Measurements from ENCODE around the gene FOXN1.
"Not testable (repeated sequence)": the region's sequence is repeated elsewhere in the genome, so short reads cannot be mapped to it uniquely, and the experiment has no call there.

Gene FOXN1

DNA sequence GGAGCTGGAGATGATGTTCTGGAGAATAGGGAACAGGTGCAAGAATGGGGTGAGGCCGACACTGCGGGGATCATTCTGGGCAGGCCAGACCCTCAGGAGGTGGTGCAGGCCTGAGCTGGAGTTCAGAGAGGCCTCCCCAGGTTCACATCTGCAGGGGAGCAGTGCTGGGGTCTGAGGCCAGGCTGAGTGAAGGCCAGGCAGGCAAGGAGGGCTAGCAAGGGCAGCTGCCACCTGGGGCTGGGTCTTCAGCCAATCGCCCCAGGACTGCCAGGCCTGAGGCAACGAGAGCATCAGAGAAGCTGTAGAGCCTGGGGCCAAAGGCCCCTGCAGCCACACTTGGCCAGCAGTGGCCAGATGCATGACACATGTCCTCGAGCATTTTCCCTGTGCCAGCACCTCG is 14.5 kb downstream of the FOXN1 start:
- H3K4me1 ChIP-seq (ENCODE audit: insufficient read depth, low read length): no peaks in the 10 kb centered on the region
- H3K36me3 ChIP-seq (ENCODE audit: insufficient read depth, low read length): no peaks in the 10 kb centered on the region
- H3K27me3 ChIP-seq (ENCODE audit: control insufficient read depth in 1 of 2, insufficient read depth in 2 of 2, low read length in 2 of 2): no peaks in the 10 kb centered on the region
- no peak overlapping the region for H3K9ac ChIP-seq (ENCODE audit: low read length)
- no peaks in the 10 kb centered on the region for H3K9me3 ChIP-seq (ENCODE audit: low read length)
- H3K4me3 ChIP-seq (ENCODE audit: low read depth in 1 of 2, low read length in 2 of 2): no peak overlapping the region
- no peak overlapping the region for H3K27ac ChIP-seq (ENCODE audit: low read depth, low read length)

DNA sequence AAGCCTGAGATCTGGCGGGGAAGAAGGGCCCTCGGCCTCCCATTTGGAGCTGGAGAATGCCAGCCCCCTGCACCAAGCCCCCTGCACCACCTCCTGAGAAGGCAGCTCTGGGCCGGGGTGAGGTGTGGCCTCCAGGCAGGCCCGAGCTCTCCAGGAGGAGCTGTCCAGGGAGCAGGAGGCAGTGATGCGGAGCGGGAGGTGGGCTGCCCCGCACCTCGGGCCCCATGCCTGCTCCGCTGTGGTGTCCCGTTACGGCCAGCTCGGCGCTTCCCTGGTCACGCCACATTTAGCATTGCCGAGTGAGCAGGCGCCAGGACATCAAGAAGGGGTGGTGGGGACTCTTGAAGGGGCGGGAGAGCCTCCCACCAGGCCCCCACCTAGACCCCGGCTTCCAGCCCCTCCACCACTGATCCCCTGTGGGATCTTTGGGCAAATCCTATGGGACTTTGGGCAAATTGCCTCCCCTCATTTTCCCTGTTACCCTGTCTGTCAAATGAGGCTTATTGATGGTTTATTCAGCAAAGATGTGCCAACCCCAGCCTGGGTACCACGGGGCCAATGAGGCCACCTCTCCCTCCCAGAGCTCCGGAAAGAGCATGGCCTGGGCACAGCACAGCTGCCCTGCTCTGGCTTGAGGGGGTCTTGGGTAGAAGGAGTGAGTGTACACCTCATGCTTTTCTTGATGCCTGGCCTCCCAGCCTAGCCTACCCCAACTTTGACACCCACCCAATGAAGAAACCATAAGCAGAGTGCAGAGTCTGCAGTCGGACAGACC is 15.3 kb downstream of the FOXN1 start:
- no peaks in the 10 kb centered on the region for H3K27me3 ChIP-seq (ENCODE audit: control insufficient read depth in 1 of 2, insufficient read depth in 2 of 2, low read length in 2 of 2)
- no peak overlapping the region for H3K27ac ChIP-seq (ENCODE audit: low read depth, low read length)
- no peaks in the 10 kb centered on the region for H3K36me3 ChIP-seq (ENCODE audit: insufficient read depth, low read length)
- no peak overlapping the region for H3K9ac ChIP-seq (ENCODE audit: low read length)
- no peak overlapping the region for H3K4me3 ChIP-seq (ENCODE audit: low read depth in 1 of 2, low read length in 2 of 2)
- H3K9me3 ChIP-seq (ENCODE audit: low read length): no peaks in the 10 kb centered on the region
- H3K4me1 ChIP-seq (ENCODE audit: insufficient read depth, low read length): no peaks in the 10 kb centered on the region

DNA sequence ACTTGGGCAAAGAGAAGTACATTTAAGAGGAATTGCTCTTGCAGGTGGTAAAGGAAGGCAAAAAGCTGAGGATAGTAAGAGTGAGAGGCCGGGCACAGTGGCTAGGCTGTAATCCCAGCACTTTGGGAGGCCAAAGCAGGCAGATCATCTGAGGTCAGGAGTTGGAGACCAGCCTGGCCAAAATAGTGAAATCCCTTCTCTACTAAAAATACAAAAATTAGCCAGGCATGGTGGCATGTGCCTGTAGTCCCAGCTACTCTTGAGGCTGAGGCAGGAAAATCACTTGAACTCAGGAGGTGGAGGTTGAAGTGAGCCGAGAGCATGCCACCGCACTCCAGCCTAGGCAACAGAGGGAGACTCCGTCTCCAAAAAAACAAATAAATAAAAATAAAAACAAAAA is 16.1 kb downstream of the FOXN1 start:
- H3K36me3 ChIP-seq (ENCODE audit: insufficient read depth, low read length); H3K4me3 ChIP-seq (ENCODE audit: low read depth in 1 of 2, low read length in 2 of 2); H3K27me3 ChIP-seq (ENCODE audit: control insufficient read depth in 1 of 2, insufficient read depth in 2 of 2, low read length in 2 of 2); H3K9ac ChIP-seq (ENCODE audit: low read length); H3K9me3 ChIP-seq (ENCODE audit: low read length); H3K27ac ChIP-seq (ENCODE audit: low read depth, low read length); H3K4me1 ChIP-seq (ENCODE audit: insufficient read depth, low read length): not testable (repeated sequence)

DNA sequence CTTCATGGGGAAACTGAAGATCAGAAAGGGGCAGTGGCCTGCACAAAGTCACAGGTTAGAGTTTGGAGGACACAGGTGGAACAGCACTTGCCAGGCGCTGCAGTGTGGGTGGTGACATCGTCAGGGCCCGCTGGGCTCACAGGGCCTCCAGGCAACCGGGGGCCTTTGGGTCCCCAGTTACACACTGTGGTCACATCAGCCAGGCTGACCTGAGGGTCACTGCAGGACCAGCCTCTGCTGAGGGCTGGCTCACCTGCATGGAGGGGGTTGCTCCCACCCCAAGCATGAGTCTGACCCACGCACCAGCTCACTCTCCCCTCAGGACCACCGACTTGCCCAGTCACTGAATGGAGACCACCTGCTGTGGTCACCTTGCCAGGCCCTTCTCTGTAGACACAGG is 17.0 kb downstream of the FOXN1 start:
- no peaks in the 10 kb centered on the region for H3K4me1 ChIP-seq (ENCODE audit: insufficient read depth, low read length)

DNA sequence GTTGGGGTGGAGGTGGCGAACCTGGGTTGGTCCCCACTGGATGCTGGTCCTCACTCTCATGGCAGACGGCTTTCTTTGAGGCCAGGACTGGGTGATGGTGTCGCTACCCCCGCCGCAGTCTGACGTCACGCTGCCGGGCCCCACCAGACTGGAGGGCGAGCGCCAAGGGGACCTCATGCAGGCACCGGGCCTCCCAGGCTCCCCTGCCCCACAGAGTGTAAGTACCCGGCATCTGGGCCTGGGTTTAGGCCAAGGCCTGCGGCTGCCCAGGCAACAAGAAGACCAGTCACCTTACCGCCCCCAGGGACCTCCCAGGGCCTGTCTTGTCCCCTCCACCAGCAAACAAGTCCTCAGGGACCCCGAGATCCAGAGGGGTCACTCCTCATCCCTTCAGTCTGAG is 17.7 kb downstream of the FOXN1 start:
- H3K4me3 ChIP-seq (ENCODE audit: low read depth in 1 of 2, low read length in 2 of 2): no peak overlapping the region

More for the DNA sequence above, 17.0 kb downstream of the FOXN1 start:
- H3K27me3 ChIP-seq (ENCODE audit: control insufficient read depth in 1 of 2, insufficient read depth in 2 of 2, low read length in 2 of 2): no peaks in the 10 kb centered on the region
- no peaks in the 10 kb centered on the region for H3K36me3 ChIP-seq (ENCODE audit: insufficient read depth, low read length)
- no peak overlapping the region for H3K4me3 ChIP-seq (ENCODE audit: low read depth in 1 of 2, low read length in 2 of 2)
- H3K9ac ChIP-seq (ENCODE audit: low read length): no peak overlapping the region
- no peak overlapping the region for H3K27ac ChIP-seq (ENCODE audit: low read depth, low read length)
- H3K9me3 ChIP-seq (ENCODE audit: low read length): no peaks in the 10 kb centered on the region

DNA sequence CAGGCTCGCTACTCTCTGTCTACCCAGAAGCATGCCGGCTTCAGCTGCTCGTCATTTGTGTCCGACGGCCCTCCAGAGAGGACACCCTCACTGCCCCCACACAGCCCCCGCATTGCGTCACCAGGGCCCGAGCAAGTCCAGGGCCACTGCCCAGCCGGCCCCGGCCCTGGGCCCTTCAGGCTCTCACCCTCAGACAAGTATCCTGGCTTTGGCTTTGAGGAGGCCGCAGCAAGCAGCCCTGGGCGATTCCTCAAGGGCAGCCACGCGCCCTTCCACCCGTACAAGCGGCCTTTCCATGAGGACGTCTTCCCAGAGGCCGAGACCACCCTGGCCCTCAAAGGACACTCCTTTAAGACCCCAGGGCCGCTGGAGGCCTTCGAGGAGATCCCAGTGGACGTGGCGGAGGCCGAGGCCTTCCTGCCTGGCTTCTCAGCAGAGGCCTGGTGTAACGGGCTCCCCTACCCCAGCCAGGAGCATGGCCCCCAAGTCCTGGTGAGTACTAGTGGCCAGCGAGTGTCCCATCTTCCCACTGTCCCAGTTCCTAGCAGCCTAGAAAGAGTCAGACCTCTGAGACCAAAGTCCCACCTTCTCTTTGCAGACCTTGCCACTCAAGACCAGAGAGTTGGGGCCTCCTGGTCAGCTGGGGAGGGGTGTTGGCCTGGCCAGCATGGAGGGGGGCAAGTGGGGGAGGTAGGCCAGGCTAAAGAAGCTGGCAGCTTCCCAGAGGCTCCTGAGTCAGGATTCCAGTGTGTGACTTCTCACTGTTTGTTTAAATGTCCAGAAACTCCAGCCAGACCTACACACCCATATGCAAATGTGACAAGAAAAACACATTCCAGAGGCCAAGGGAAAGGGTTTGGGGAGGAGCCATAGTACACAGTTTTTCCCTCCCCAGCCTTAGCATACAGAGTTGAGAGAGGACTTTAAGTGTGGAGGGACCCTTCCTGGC is 18.6 kb downstream of the FOXN1 start:
- Histone ChIP-seq H3K4me1 (ENCODE audit: insufficient read depth, low read length) (no peaks in the 10 kb centered on the region), H3K36me3 (ENCODE audit: insufficient read depth, low read length) (no peaks in the 10 kb centered on the region), H3K9ac (ENCODE audit: low read length) (no peak overlapping the region), H3K9me3 (ENCODE audit: low read length) (no peaks in the 10 kb centered on the region), H3K27me3 (ENCODE audit: control insufficient read depth in 1 of 2, insufficient read depth in 2 of 2, low read length in 2 of 2) (no peaks in the 10 kb centered on the region), H3K27ac (ENCODE audit: low read depth, low read length) (no peak overlapping the region), H3K4me3 (ENCODE audit: low read depth in 1 of 2, low read length in 2 of 2) (no peak overlapping the region)

More for the DNA sequence above, 17.7 kb downstream of the FOXN1 start:
- no peaks in the 10 kb centered on the region for H3K4me1 ChIP-seq (ENCODE audit: insufficient read depth, low read length)
- H3K9ac ChIP-seq (ENCODE audit: low read length): no peak overlapping the region
- no peaks in the 10 kb centered on the region for H3K36me3 ChIP-seq (ENCODE audit: insufficient read depth, low read length)
- H3K9me3 ChIP-seq (ENCODE audit: low read length): no peaks in the 10 kb centered on the region
- H3K27me3 ChIP-seq (ENCODE audit: control insufficient read depth in 1 of 2, insufficient read depth in 2 of 2, low read length in 2 of 2): no peaks in the 10 kb centered on the region
- H3K27ac ChIP-seq (ENCODE audit: low read depth, low read length): no peak overlapping the region

DNA sequence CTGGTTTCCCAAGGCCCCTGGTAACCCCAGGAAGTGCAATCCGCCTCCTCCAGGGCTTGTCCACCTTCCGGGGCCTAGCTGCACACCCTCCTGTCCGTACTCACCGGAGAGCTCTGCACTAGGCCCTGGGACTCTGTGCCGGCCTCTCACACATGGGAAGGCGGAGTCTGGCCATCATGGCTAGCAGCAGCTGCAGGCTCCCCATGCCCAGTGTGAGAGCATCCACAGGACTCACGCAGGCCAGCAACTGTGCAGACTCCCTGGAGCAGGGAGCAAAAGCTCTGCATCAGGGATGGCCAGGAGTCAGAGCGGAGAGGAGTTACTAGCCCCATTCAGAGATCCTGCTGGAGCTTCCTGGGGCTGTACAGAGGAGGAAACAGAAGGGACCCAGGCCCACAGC is 20.2 kb downstream of the FOXN1 start:
- Histone ChIP-seq H3K9ac (ENCODE audit: low read length) (no peak overlapping the region), H3K36me3 (ENCODE audit: insufficient read depth, low read length) (no peaks in the 10 kb centered on the region), H3K9me3 (ENCODE audit: low read length) (no peaks in the 10 kb centered on the region), H3K4me1 (ENCODE audit: insufficient read depth, low read length) (no peaks in the 10 kb centered on the region), H3K4me3 (ENCODE audit: low read depth in 1 of 2, low read length in 2 of 2) (no peak overlapping the region), H3K27ac (ENCODE audit: low read depth, low read length) (no peak overlapping the region), H3K27me3 (ENCODE audit: control insufficient read depth in 1 of 2, insufficient read depth in 2 of 2, low read length in 2 of 2) (peaks cover 0 to under 1% of the 10 kb centered on the region in 2 donors)

DNA sequence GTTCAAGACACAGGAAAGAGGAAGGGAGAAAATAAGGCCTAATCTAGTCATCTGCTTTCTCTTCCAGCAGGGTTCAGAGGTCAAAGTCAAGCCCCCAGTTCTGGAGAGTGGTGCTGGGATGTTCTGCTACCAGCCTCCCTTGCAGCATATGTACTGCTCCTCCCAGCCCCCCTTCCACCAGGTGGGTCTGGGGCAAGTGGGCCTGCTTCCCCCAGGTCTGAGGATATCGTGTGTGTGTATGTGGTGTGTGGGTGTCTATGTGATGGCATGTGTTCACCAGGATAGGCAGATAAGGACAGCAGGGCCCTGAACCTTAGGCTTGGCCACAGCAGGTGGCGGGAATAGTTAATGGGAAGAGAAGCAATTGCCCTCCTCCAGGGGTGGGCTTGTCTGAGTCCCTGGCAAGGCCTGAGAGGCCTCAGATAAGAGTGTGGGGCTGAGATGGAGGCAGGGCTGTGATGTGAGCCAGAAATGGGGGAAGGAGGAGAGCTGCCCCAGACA is 21.1 kb downstream of the FOXN1 start:
- H3K27ac ChIP-seq (ENCODE audit: low read depth, low read length): no peak overlapping the region
- H3K9me3 ChIP-seq (ENCODE audit: low read length): no peaks in the 10 kb centered on the region
- H3K36me3 ChIP-seq (ENCODE audit: insufficient read depth, low read length): no peaks in the 10 kb centered on the region
- no peak overlapping the region for H3K4me3 ChIP-seq (ENCODE audit: low read depth in 1 of 2, low read length in 2 of 2)
- H3K4me1 ChIP-seq (ENCODE audit: insufficient read depth, low read length): no peaks in the 10 kb centered on the region
- H3K9ac ChIP-seq (ENCODE audit: low read length): no peak overlapping the region
- H3K27me3 ChIP-seq (ENCODE audit: control insufficient read depth in 1 of 2, insufficient read depth in 2 of 2, low read length in 2 of 2): peaks cover 0 to 4% of the 10 kb centered on the region in 2 donors

DNA sequence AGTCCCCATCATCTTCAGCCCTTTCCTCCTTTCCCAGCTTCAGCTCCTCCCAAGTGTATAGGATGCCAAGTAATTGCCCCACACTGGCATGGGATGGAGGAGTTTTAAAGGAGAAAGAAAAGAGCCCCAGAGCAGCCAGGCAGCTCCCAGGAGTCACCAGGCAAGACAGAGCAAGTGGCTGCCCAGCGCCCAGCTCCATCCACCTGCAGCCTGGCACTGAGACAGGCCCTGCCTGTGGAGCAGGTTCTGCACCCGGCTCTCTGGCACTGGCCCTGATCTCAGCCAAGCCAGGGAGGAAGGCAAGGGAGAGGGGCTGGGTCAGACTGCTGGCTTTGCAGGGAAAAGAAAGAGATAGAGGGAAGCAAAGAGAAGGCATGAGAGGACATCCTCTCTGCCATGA is 21.7 kb downstream of the FOXN1 start:
- peaks cover 0 to 4% of the 10 kb centered on the region in 2 donors for H3K27me3 ChIP-seq (ENCODE audit: control insufficient read depth in 1 of 2, insufficient read depth in 2 of 2, low read length in 2 of 2)
- H3K9me3 ChIP-seq (ENCODE audit: low read length): no peaks in the 10 kb centered on the region
- no peak overlapping the region for H3K27ac ChIP-seq (ENCODE audit: low read depth, low read length)
- H3K9ac ChIP-seq (ENCODE audit: low read length): no peak overlapping the region
- H3K4me3 ChIP-seq (ENCODE audit: low read depth in 1 of 2, low read length in 2 of 2): no peak overlapping the region
- no peaks in the 10 kb centered on the region for H3K36me3 ChIP-seq (ENCODE audit: insufficient read depth, low read length)
- no peaks in the 10 kb centered on the region for H3K4me1 ChIP-seq (ENCODE audit: insufficient read depth, low read length)

DNA sequence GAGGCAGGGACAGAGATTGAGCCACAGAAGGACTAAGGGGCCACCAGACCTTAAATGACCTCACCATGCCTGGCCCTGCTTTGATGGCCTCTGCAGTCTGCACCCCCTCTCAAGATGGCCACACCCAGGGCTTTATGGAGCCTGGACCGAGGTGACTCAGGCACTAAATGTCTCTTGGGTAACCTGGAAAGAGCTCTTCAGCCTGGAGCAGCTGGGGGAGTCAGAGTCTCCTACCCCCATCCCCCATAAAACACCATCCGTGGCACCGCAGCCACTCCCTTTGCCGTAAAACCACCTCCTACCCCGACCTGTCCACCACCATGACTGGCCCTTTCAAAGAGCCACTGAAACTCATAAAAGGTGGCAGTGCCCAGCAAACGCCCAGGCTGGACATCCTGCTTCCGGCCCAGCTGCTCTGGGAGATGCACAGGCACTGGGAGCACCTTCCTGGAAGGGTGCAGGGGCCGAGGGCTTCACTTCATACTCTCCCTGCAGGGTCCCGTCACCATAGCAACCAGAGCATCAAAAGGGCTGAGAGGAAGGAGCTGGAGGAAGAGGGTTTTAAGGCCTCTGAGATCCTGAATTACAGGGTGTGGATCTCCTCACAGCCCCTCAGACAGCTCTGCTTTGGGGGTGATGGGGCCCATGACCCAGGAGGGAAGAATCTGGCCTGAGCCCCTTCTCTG is 22.3 kb downstream of the FOXN1 start:
- Histone ChIP-seq H3K27ac (ENCODE audit: low read depth, low read length) (no peak overlapping the region), H3K4me1 (ENCODE audit: insufficient read depth, low read length) (no peaks in the 10 kb centered on the region), H3K9ac (ENCODE audit: low read length) (no peak overlapping the region), H3K36me3 (ENCODE audit: insufficient read depth, low read length) (no peaks in the 10 kb centered on the region), H3K4me3 (ENCODE audit: low read depth in 1 of 2, low read length in 2 of 2) (no peak overlapping the region), H3K27me3 (ENCODE audit: control insufficient read depth in 1 of 2, insufficient read depth in 2 of 2, low read length in 2 of 2) (peaks cover 0 to 4% of the 10 kb centered on the region in 2 donors), H3K9me3 (ENCODE audit: low read length) (no peaks in the 10 kb centered on the region)

DNA sequence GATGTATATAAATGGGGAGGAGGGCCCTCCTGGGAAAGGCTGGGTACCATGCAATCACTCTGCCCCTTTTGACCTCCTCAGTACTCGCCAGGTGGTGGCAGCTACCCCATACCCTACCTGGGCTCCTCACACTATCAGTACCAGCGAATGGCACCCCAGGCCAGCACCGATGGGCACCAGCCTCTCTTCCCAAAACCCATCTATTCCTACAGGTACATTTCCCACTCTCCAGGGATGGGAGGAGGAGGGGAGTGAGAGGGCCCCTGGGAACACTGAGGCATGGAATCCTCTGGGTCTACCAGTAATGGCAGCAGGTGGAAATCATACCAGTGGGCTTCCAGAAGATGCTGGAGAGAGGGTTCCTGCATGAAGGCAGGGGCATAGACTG is 22.9 kb downstream of the FOXN1 start:
- Histone ChIP-seq H3K4me1 (ENCODE audit: insufficient read depth, low read length) (no peaks in the 10 kb centered on the region), H3K4me3 (ENCODE audit: low read depth in 1 of 2, low read length in 2 of 2) (no peak overlapping the region), H3K27me3 (ENCODE audit: control insufficient read depth in 1 of 2, insufficient read depth in 2 of 2, low read length in 2 of 2) (peaks cover 0 to 4% of the 10 kb centered on the region in 2 donors), H3K9ac (ENCODE audit: low read length) (no peak overlapping the region), H3K36me3 (ENCODE audit: insufficient read depth, low read length) (no peaks in the 10 kb centered on the region), H3K9me3 (ENCODE audit: low read length) (no peaks in the 10 kb centered on the region), H3K27ac (ENCODE audit: low read depth, low read length) (no peak overlapping the region)

Measured in muscle layer of colon (tissue), 2 donors.